Measurements from ENCODE around the gene TIMP3.

GRCh38 chr22:32758866-32759385 is 42.6 kb upstream of the TIMP3 start:
- TF ChIP-seq POLR2AphosphoS5 (IDR thresholded peaks at IDR 0.05) = no peak
- no peak for TF ChIP-seq EP300 (IDR thresholded peaks at IDR 0.05)
